GM18517 (cell line): Measurements from ENCODE around the gene LHFPL6.

Experiments
- ATAC-seq: cut with Tn5 transposase; IDR thresholded peaks from one replicate; pipeline ENCODE4 v1.9.1; 2021; ENCODE audit warnings: mild to moderate bottlenecking, moderate library complexity; ENCODE audit not compliant: unreplicated experiment

The LHFPL6 gene

GRCh38 chr13:39397226-39397895 is 205.6 kb downstream of the LHFPL6 start:
- ATAC-seq = no peak

DNA sequence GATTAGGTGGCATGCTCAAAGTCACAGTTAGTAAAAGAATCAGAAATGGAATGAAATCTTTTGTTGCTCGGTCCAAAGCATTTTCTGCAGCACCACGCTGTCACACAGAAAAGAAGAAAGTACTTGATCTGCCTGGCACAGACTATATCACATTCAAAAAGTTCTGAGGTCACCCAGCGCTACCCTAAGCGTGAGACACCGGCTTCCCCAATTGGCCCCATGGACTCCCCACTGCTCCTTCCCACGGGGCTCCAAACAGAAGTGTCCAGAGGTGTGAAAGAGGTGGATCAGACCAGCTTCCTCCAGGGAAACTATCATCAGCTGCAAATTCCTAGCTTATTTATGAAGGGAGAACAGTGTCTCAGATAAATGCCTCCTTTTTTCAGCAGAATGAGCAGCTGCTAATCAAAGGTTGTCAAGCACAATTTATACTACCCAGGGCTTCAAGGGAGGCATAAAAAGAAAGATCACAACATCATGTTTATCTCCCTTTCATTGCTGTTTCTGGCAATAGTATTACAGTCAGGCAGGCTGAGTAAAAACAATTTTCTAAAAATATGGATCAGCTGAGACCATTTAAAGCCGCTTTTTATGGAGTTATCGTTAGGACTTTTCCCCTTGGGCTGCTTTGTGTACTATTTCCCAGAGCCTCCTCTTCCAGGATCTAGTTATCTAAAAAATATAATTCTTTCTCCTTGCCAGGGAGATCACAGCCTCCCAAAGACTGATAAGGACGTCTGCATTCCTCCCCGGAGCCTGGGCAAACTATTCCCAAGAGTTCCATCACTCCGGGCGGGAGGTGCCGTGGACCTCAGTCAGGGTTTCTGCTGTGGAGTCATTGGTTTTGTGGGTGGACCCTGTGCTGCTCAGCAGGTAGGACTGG is 208.0 kb downstream of the LHFPL6 start:
- no peak for ATAC-seq

- no peak for ATAC-seq
Observed at GRCh38 chr13:39391761-39392160, 211.2 kb downstream of the LHFPL6 start.

- no peak for ATAC-seq
Observed at GRCh38 chr13:39389013-39389412, 214.0 kb downstream of the LHFPL6 start.

DNA sequence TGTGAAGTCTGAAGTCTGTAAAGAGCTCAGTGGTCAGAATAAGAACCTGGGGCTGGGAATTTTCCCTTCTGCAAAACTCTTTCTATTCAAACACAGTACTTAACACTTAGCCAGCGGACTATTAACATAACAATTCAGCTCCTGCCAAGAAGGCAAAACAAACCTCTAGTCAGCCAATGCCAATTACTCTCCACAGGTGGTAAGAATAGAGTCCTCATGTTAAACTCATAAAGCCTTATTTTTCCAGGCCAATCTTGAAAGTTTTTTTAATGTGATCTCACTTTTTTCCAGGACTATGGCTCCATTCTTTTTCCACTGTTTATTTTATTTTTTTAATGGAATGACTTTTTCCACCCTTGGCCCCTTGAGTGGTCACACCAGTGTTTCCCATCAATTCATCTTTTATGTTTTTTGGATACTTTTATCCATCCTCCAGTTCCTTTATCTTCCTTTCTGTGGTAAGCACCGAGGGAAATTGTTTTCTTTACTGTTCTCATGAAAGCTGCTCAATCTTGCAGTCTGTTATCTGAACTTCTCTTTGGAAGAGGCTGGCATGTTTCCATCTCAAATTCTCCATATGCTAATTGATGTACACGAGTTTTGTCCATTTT is 217.3 kb downstream of the LHFPL6 start:
- ATAC-seq = no peak

DNA sequence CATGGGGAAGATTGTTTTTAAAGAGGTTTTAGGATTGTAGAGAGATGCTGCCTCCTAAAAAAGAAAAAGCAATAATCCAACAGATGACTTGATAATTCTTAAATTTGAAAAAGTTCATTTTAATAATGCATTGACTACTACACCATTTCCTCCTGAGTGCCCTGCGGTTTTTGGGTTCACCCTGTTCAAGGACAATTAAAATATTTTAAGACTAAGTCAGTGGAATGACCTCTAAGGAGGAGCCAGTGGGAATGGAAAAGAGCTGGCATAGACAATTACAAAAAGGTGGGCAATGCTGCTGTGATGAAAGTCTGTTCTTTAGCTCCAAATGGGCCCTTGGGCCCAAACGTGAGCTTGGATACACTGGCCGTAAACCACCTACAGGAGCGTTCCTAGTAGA is 217.8 kb downstream of the LHFPL6 start:
- no peak for ATAC-seq

DNA sequence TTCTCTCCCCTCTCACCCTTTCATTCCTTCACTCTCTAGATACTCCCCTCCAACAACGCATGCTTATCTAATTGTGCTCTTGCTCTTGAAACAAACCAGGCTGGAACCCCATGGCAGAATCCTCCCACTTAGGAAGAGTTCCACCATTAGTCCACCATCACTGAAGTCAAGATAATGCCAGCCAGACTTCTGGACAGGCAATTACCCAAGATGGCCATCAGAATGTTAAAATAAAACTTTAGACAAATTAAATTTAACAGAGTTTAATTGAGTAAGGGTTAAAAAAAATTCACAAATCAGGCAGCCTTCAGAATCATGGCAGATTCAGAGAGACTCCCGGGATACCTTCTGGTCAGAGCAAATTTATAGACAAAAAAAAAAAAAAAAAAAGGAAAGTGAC is 221.5 kb downstream of the LHFPL6 start:
- no peak for ATAC-seq

- no peak for ATAC-seq
Observed at GRCh38 chr13:39379667-39380655, 223.0 kb downstream of the LHFPL6 start.

DNA sequence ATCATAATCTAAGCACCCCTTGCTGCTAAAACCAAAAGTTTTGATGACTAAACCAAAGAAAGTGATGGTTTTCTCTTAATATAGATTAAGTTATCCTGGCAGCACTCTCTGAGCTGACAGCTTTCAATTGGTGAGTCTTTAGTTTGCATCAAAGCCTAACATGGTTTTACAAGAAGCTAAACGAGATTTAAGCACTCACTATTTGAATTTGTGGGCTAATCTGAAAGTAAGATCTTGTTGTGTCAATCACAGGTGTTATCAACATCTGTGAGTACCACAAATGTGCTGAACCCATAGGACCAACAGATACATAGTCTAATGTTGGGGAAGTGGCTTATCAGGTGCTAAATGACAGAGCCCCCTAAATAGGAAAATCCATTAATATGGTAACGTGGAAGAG is 223.9 kb downstream of the LHFPL6 start:
- peak; percentile 90 for ATAC-seq

DNA sequence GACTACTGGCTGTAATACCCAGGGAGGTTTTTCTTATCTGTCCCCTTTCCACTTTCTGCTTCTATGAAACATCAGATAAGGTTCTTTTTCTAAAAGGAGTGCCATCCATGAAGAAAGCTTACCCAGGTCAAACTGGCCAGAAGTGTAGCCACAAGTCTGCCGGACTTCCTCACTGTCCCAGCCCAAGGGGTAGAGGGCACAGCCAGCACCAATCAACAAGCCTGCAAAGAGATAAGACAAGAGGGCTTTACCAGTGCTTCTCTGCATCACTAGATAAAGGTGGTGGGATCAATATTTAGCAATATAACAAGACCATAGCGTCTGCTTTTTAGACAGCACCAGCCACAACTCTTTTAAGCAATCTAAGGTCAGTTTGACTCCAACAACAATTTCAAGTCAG is 224.7 kb downstream of the LHFPL6 start:
- ATAC-seq = no peak

- no peak for ATAC-seq
Observed at GRCh38 chr13:39377699-39378098, 225.3 kb downstream of the LHFPL6 start.

DNA sequence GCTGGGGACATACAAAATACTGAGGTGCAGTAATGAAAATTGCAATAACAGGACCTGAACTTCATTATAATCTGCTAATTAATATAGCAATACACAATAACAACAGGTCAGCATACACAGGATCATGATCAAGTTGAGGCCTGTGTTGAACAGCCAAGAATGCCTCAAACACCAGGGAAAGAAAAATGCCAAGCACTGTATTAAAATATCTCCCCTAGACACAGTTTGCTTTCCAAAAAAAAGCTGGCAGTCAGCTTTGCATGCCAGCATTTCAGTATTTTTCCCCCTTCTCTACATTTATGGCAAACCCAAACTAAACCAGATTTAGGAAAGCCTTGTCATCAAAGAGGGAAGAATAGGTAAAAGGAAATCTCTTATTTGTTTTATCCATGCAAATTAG is 226.9 kb downstream of the LHFPL6 start:
- no peak for ATAC-seq

GRCh38 chr13:39375601-39376000 is 227.4 kb downstream of the LHFPL6 start:
- no peak for ATAC-seq

GRCh38 chr13:39374741-39375189 is 228.2 kb downstream of the LHFPL6 start:
- ATAC-seq = no peak

GRCh38 chr13:39373145-39373544 is 229.8 kb downstream of the LHFPL6 start:
- no peak for ATAC-seq

- ATAC-seq = no peak
Observed at GRCh38 chr13:39371706-39372105, 231.3 kb downstream of the LHFPL6 start.

DNA sequence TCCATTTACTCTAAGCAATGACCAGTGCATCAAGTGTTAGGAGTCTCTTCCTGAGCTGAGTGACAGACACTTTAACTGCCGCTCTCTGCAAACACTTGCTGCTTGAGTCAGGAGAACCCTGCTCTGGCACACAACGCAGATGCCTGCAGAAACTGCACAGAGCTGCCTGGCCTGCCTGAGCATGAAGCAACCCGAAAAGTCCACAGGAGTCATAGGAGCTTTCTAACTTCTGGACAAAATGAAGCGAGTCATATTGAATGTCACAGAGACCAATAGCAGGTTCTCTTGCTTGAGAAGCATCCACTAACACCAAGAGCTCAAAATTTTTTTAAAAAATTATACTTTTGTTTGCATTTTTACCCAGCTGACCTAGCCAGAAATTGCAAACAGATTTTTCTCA is 232.4 kb downstream of the LHFPL6 start:
- no peak for ATAC-seq

DNA sequence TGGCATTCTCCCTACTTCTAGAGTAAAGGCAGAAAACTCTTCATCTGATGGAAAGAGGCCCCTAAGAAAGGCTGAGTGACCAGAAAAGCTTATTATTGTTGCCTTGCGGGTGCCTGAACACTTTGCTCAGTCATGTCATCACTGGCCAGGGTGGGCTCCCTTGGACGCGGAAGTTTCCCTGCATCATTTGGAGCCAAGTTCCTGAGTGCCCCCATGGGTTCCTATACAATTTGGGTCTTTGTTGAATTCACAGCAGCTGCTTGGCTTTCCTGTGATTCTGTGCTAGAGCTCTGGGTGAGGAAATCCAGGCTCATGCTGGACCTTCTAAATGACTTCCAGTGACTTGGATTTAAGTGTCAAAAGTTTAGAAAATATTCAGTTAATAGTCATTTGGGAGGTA is 232.9 kb downstream of the LHFPL6 start:
- ATAC-seq = no peak

GRCh38 chr13:39369161-39369890 is 233.7 kb downstream of the LHFPL6 start:
- no peak for ATAC-seq

DNA sequence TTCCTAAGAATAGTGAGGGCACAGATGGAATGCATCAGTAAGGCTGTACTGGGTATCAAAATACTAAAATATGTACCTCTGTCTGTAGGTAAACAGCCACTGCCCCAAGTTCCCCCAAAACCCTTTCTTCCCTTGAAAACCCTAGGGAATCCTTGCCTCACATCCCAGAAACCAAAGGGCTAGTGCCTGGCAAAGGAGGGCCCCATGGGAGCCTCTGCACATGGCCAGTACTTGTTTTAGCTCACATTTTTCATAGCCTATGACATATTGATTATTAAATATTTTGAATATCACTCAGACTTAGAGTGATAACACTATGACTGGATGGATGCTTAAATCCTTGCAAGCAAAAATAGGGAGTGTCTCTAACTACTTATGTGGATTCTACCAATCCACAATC is 237.1 kb downstream of the LHFPL6 start:
- no peak for ATAC-seq
